ENCODE data around the gene AKAP13.

The AKAP13 gene

DNA sequence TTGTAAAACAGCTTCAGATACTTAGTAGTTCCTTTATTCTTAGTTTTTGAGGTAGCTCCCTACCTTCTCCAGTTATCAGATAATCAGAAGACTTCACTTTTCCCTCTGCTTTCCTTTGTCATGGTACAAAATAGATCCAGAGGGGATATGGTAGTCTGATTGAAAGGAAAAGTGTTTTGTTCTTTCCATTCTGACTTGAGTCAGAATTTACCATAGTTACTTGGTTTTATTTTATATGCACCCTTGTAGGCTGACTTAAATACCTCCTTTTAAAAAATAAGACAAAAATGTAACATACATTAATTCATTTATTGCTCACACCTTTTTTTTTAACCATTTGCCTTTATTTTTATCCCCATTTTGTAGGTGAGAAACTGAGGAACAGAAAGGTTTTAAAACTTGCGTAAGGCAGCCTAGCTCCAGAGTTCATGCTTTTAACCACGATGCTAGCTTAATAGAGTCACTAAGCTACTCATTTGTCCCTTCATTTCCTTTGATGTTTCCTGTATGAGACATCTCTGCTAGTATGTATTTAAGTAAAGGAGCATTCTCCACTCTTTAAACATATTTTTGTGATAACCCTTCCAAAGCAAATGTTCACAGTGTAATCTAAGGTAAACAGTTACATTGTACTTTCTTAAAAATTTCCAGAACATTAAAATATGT, 226.9 kb downstream of the AKAP13 start:
- no peak for DNase-seq

DNA sequence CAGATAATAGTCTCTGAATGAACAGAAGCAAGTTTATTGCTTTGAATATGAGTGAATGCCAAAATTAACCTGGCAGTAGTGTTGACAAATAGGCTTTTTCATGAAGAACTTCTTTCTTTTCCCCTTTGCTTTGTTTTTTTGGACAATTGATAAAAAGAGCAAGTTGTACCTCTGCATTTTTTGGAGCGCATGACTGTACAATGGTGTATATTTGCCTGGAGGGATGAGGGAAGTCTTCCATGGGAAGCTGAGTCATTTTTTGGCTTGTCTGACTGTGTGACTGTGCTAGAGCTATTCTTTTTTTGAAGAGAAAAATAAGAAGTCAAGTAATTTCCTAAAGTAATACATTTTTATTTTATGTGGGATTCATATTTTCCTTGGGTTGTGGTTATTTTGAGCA, 227.4 kb downstream of the AKAP13 start:
- DNase-seq, result no peak

DNA sequence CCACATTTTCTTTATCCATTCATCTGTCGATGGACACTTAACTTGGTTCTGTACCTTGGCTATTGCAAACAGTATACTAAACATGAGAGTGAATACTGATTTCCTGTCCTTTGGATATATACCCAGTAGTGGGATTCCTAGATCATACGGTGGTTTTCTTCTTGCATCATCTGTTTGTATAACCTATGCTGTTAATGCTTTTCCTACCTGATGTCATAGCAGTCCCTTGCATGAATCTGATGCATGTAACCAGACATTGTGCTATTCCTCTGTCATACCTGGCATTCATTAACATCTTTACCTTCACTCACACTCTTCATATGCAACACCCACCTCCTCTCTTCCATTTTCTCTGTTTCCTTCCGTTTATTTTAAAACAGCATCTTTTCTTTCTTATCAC, 229.1 kb downstream of the AKAP13 start:
- no peak for DNase-seq

DNA sequence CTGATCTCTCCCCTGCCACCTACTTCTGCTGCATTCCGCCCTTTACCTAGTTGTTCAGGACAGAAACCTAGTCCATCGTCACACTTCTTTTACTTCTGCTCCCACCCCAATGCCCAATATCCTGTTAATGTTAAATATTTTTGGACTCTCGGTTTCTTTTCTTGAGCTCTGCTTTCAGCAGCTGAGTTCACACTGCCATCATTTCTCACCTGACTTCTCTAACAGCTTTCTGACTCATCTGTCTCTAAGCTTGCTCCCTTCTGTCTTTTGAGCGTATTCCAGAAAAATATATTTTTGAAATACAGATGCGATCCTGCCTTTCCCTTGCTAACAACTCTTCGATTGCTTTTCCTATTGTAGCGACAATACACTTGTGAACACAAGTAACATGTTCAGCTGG, 231.0 kb downstream of the AKAP13 start:
- no peak for DNase-seq

GRCh38 chr15:85614059-85614458, 233.7 kb downstream of the AKAP13 start:
- no peak for DNase-seq

DNA sequence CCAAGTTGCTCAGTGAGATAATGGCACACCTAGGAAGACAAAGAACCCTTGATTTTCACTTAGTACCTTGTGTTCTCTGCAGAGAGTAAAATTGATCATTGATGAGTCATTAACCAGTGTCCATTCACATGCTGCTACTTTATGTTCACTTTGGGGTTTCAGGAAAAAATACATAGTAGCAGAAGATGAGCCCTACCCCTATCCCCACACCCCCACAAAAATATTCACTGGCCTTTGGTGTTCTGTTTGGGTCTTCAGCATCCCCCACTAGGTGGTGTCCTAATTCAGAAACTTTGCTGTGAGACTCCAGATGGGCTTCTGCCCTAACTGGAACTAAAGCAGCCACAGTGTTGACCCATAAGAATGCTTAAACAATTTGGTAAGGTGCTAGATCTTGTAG, 235.5 kb downstream of the AKAP13 start:
- DNase-seq, result no peak

DNA sequence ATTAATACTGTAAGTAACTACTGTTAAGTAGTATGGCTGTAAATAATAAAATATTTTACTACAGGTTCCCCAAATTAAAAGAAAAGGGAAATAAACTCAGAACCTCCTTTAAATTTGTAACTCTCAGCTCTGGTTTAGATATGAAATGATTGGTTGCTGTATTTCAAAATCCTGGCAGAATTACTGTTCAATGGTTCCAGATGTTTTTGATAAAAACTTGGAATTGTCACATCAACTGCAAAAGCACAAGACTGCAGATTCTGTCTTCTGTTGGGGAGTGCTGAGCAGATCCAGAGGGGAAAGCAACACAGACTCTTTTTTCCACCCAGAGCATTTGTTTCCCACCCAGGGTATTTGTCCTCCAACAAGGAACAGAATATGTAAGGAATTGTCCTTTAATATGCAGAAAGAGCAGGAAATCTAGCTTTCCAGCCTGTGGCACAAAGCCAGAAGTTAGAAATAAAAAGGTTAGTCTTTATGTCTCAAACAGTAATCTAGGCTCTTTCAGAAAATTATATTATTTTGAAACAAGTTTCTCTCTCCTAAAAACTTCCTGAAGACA, 236.2 kb downstream of the AKAP13 start:
- no peak for DNase-seq

DNA sequence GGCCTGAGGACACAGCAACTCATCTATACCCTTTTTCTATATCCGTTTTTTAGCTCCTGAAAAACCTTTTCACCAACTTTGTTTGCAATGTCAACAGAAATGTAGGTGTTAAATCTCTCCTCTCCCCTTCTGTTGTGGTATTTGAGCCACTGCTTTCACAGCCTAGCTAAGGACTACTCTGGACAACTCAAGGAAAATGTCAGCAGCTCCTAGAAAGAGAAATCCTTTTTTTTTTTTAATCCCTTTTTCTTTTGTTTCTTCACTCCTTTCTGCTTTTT, 237.8 kb downstream of the AKAP13 start:
- no peak for DNase-seq

- no peak for DNase-seq
These were observed 238.6 kb downstream of the AKAP13 start for GRCh38 chr15:85618956-85619491.

DNA sequence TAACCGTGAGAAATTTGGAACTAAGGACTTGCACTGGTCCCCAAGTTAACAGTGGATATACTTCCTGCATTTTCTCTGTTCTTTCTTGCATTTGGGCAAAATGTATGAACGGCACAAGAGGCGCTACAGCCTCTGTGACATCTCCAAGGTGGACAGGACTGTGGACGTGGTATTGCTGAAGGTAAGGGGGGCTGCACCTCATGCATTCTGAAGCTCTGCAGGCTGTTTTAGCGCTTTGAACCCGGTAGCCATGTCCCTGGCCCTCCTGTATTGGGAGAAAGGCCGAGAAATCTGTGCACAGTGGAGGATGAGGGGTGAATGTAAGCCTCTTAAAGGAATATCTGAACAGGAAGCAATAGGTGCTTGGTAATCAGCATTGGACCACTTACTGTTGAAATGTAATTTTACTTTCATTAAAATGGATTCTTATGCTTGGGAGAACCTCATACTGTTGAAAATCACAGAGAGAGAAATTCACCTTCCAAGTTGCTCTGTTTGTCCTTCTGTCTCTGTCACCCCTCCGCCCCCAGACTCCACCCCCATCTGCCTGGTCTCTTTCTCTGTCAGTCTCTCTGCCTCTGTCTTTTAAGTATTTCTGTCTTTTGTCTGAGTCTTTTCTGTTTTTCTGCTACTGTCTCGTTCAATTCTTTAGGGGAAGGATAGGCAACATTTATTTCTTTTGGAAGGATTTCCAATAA, 239.7 kb downstream of the AKAP13 start:
- DNase-seq, result no peak

DNA sequence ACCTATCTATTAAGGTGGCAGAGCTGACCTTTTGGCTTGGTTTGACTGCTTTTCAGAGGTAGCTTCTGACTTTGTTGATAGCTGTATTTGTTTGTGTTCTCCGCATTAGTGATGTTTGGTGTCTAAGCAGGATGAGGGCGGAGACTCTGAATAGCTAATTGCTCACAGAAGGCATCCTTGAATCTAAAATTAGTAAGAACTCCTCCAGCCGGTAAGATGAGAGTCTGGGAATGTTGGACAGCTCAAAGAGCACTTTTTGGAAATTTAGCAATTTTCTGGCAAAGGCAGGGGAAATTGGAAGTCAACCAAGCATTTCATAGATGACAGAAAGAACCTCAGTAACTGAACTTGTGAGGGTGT, 240.3 kb downstream of the AKAP13 start:
- DNase-seq, result no peak

- no peak for DNase-seq
These were observed 240.7 kb downstream of the AKAP13 start for GRCh38 chr15:85621094-85621493.

GRCh38 chr15:85622221-85622831, 241.9 kb downstream of the AKAP13 start:
- DNase-seq, result no peak

GRCh38 chr15:85623315-85624049, 243.1 kb downstream of the AKAP13 start:
- no peak for DNase-seq

- no peak for DNase-seq
These were observed 243.9 kb downstream of the AKAP13 start for GRCh38 chr15:85624291-85624801.

DNA sequence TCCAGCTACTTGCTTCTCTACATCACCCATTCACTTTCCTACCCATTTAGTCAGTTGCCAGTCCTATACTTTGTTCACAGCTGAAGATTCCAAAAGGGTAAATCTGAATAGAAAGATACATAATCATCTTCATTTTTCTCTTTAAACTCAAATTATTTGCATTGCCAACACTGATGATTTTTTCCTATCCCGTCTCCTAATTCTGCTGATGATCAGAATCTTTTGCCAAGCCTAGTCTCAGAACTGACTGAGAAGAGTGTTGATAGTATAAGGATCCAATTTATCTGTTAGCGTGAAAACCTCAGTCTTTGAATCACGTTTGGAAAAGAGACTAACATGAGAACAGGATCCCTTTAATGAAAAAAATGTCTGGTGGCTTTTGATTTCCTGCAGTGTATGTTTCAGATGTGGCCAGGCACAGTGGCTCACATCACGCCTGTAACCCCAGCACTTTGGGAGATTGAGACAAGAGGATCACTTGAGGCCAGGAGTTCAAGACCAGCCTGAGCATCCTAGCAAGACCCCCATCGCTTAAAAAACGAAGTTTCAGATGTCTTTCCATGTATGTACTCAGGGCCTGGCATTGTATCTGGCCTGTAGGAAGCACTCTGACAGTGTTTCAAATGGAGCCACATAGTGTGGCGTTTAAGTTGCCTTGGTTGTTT, 244.9 kb downstream of the AKAP13 start:
- no peak for DNase-seq

DNA sequence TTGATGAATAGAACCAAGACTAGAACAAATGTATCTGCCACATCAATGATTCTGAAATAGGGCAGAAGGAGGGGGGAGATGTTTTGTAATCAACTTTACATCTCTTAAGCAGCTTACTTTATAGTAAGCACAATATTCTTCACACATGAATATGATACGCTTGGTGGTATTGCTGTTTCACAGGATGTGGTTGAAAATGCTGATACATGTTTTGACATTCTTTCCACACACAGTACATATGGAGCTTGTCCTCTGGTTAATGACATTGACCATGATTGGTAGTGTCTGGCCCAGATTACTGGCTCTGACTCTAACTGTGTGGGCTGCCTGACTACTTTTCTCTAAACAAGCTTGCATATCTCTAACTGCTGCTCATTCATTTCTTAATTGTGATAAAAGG, 245.5 kb downstream of the AKAP13 start:
- no peak for DNase-seq

DNA sequence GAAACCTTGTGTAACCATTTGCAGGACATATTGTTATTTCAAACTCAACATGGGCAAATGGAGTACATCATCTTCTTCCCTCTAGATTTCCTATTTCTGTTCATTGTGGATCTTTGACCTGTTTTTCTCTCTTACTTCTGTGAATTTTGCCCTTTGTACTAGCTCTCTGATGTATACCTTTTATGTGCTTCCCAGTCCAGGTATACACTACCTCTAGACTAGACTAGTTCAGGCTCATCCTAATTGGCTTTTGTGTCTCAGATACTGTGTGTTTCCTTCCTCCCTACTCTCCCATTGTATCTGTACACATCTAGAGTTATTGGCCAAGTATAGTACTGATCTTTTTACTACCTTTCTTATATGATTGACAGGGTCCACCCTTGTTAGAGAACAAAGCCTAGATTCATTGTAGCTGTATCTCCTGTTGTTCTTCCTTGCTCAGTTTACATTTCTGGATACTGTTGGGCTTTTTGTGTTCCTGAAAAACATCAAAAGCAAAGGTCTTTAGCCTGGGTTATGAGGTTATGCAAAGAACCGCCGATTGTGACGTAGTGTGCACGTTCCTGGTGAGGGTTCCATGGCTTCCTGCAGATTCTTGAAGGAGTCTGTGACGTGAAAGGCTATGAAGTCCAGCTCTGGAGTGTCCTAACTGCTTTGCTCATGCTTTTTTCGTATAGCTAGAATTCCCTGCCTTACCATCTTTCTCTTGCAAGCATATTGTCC, 247.0 kb downstream of the AKAP13 start:
- no peak for DNase-seq

GRCh38 chr15:85630311-85630710, 249.9 kb downstream of the AKAP13 start:
- no peak for DNase-seq

- DNase-seq, result no peak
These were observed 250.6 kb downstream of the AKAP13 start for GRCh38 chr15:85631018-85631417.

GRCh38 chr15:85632014-85632413, 251.6 kb downstream of the AKAP13 start:
- DNase-seq, result no peak

- no peak for DNase-seq
These were observed 253.5 kb downstream of the AKAP13 start for GRCh38 chr15:85633859-85634258.

All from NCI-H1930 (cell line).